Psoas muscle (tissue), 8 donors: ENCODE measurements around the gene VSIG10L2. TPM values are rescaled to one million over a fixed set of nuclear protein-coding genes. Genes with fewer than 3 reads are reported as not detected.

Experiments used
- ATAC-seq, 4 donors: fragments of 200-7000 bp; cut with Tn5 transposase; one replicate each; pipeline ENCODE4 v1.9.1; 2020; ENCODE audit warnings: moderate library complexity in 3 of 4, mild to moderate bottlenecking in 2 of 4
- DNase-seq, 2 donors: peaks; one replicate each; pipeline ENCODE4 v3.0.0-alpha.2; 2020
- H3K27ac ChIP-seq: fragments of 200-600 bp; one replicate; pipeline ENCODE4 v1.8.0; 2022
- H3K27me3 ChIP-seq, 3 donors: fragments of 200-600 bp in 1 of 3; one replicate each; pipeline versions ENCODE4 v1.6.1 to v1.8.0; 2013 to 2022; ENCODE audit warnings: low read length in 2 of 3, mild to moderate bottlenecking in 2 of 3, moderate library complexity in 1 of 3; ENCODE audit not compliant: insufficient read depth in 3 of 3
- H3K36me3 ChIP-seq, 2 donors: fragments of 200-600 bp in 1 of 2; one replicate each; pipeline versions ENCODE4 v1.6.1 to v1.8.0; 2013 to 2022; ENCODE audit warnings: low read depth in 1 of 2, mild to moderate bottlenecking in 1 of 2, moderate library complexity in 1 of 2; ENCODE audit not compliant: insufficient read depth in 1 of 2
- H3K4me1 ChIP-seq: fragments of 200-600 bp; one replicate; pipeline ENCODE4 v1.8.0; 2022
- H3K4me3 ChIP-seq: fragments of 200-600 bp; one replicate; pipeline ENCODE4 v1.8.0; 2022; ENCODE audit warnings: mild to moderate bottlenecking
- H3K9me3 ChIP-seq: fragments of 200-600 bp; one replicate; pipeline ENCODE4 v1.8.0; 2022
- CTCF ChIP-seq: fragments of 200-600 bp; IDR thresholded peaks from one replicate; pipeline ENCODE4 v1.8.0; 2022; ENCODE audit warnings: antibody characterized with exemption
- WGBS, 3 donors: extraction: QIAGEN DNeasy Blood & Tissue Kit; methylation state at CpG; one replicate each; pipeline versions ENCODE4 v1.1.6 to v1.1.7; 2013; 5-methylcytosine and 5-hydroxymethylcytosine counted together
- intact Hi-C, 2 donors: fragments of 100-400 bp; cut with DNase I; formaldehyde crosslinking; loops; one replicate each; pipeline versions ENCODE4 v1.11.0 to v1.14.2; 2022
- polyA plus RNA-seq, 3 donors: library from polyadenylated mRNA; stranded (reverse); fragments of 200-250 nt; gene quantifications; one replicate each; pipeline ENCODE4 v1.2.3, GENCODE V29; 2013
- total RNA-seq, 4 donors: library from RNA; stranded (reverse); fragmentation: NEBNext Ultra II Directional in 2 of 4; extraction: Animal tissue kit (Norgen Biotek cat#: 25700) in 2 of 4; gene quantifications; one replicate each; pipeline versions ENCODE4 v1.2.1 to v1.2.4, GENCODE V29; 2021 to 2023
- donor health status: healthy with polysubstance abuse.
- donor health status: DM: no; HTN: no; CAD: no; lungs with moderate emphysema.
- donor health status: Bipolar disorder and iron deficiency.
- donor health status: healthy.
- donor health status: DM: yes; HTN: yes; CAD: no.
- donor health status: DM: no; HTN: no; CAD: no.
- donor health status: DM: no; HTN: no; CAD: no.
- donor health status: DM: yes; HTN: yes; CAD: no.

The VSIG10L2 gene
- total and polyA plus RNA-seq, 7 donors: 0.21 TPM; not detected in 6

- Histone ChIP-seq H3K36me3 (no peaks in the 10 kb centered on the region), H3K9me3 (no peaks in the 10 kb centered on the region), H3K4me3 (no peak overlapping the region), H3K27me3 (peaks cover 0 to 8% (median 6%) of the 10 kb centered on the region in 3 donors), H3K27ac (no peak overlapping the region), H3K4me1 (no peaks in the 10 kb centered on the region)
- DNase-seq: no peak
- intact Hi-C loops: no loop called here
- ATAC-seq: no peak
- 66 to 76% (median 73%) methylated on average over 12 of the region's 12 CpGs for WGBS, 3 donors
- no peak for TF ChIP-seq CTCF
Measured at GRCh38 chr11:125916683-125917347, 29.0 kb upstream of the VSIG10L2 start.

DNA sequence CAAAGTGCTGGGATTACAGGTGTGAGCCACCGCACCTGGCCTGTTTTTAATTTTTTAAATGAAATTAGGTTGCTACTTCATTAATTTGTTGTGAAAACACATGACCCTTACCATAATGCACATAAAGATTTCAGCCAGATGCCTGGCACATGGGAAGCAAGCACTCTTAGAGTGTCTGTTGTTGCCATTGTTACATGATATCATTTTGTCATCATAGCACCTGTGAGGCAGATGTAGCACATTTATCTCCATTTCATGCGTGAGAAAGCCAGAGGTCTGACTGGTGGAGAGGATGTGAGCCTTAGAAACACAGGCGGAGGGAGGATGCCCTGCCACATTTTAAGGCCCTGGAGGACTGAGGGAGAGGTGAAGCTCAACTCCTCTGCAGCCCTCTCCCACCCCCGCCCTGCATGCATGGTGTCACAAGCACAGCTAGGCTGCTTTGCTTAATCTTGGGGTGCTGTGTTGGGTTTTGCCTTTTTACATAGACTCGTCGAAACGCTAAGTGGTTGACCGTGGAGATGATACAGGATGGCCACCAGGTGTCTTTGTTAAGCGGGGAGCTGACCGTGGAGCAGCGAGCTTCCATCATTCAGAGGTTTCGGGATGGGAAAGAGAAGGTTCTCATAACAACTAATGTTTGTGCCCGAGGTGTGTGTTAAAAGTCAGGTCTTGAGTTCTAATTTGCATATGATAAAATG lies 27.6 kb upstream of the VSIG10L2 start:
- Histone ChIP-seq H3K27me3 (peaks cover 0 to 8% (median 3%) of the 10 kb centered on the region in 3 donors), H3K4me1 (no peaks in the 10 kb centered on the region), H3K36me3 (no peaks in the 10 kb centered on the region), H3K9me3 (no peaks in the 10 kb centered on the region), H3K4me3 (no peak overlapping the region), H3K27ac (no peak overlapping the region)
- DNase-seq (no peak), ATAC-seq (no peak)
- WGBS, 3 donors: 74 to 81% (median 80%) methylated on average over 13 of the region's 13 CpGs
- no peak for TF ChIP-seq CTCF
- intact Hi-C loops: no loop called here

DNA sequence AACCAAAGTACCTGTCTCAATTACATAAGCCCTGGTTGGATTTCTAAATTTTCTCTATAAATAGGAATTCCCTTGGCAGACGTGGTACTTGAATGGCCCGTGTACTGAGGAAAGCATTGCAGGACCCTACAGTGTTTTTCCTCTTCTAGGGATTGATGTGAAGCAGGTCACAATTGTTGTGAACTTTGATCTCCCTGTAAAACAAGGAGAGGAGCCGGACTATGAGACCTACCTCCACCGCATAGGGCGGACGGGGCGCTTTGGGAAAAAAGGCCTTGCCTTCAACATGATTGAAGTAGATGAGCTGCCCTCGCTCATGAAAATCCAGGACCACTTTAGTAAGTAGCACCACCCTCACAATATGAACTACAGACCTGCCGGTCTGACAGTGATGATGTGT lies 24.8 kb upstream of the VSIG10L2 start:
- no peak overlapping the region for H3K4me3 ChIP-seq
- no peak for ATAC-seq
- DNase-seq: no peak
- H3K9me3 ChIP-seq: no peaks in the 10 kb centered on the region
- H3K36me3 ChIP-seq: no peaks in the 10 kb centered on the region
- intact Hi-C loops: loop anchor here in 1 of 2 donors (10.0 kb wide), 1 partner anchor 344 kb away; the partner anchor contains the start of genes FOXRED1 and SRPRA
- H3K27me3 ChIP-seq: peaks cover 0 to 8% (median 0%) of the 10 kb centered on the region in 3 donors
- WGBS, 3 donors: 78 to 87% (median 81%) methylated on average over 9 of the region's 9 CpGs
- H3K4me1 ChIP-seq: no peaks in the 10 kb centered on the region
- TF ChIP-seq CTCF: no peak
- no peak overlapping the region for H3K27ac ChIP-seq

DNA sequence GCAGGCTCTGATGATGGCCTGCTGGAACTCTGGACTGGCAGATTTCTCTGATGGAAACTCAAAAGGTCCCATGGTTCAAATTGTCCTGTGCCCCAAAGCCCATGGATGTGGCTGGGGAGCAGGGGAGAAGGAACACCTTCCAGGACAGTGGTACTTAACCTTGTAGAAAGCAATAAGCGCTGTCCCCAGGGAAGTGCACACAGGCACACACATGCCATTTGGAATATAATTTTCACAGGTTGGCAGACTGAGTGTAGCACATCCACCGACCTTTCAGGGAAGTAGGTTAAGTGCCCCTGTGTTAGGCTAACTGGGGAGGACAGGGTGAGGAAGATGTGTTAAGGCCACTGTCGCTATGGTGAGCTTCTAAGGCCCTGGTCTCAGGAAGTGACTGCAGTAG lies 23.7 kb upstream of the VSIG10L2 start:
- ATAC-seq: no peak
- H3K4me1 ChIP-seq: no peaks in the 10 kb centered on the region
- no peaks in the 10 kb centered on the region for H3K36me3 ChIP-seq
- WGBS, 3 donors: 78 to 93% (median 79%) methylated on average over 3 of the region's 3 CpGs
- no peak overlapping the region for H3K27ac ChIP-seq
- peaks cover 0 to 6% (median 0%) of the 10 kb centered on the region in 3 donors for H3K27me3 ChIP-seq
- intact Hi-C loops: loop anchor here (2.0 to 10.0 kb wide), 2 partner anchors 273 to 343 kb away; partner anchors contain the start of genes FOXRED1 (in 1 of the 2) and SRPRA (in 1 of the 2)
- TF ChIP-seq CTCF: no peak
- no peak for DNase-seq
- no peak overlapping the region for H3K4me3 ChIP-seq
- no peaks in the 10 kb centered on the region for H3K9me3 ChIP-seq
